Germinal center (tissue), 1 donor: ENCODE measurements around the gene FHAD1.

Experiments used
- DNase-seq: peaks from one replicate; pipeline ENCODE4 v3.0.0; 2012; ENCODE audit warnings: mixed read lengths, low spot score

The FHAD1 gene

GRCh38 chr1:15218287-15219279 lies 28.4 kb upstream of the FHAD1 start:
- DNase-seq: no peak

- DNase-seq: no peak
Measured at GRCh38 chr1:15219280-15220023, 27.6 kb upstream of the FHAD1 start.

- no peak for DNase-seq
Measured at GRCh38 chr1:15220024-15220392, 27.0 kb upstream of the FHAD1 start.

GRCh38 chr1:15220825-15221431 lies 26.1 kb upstream of the FHAD1 start:
- DNase-seq: no peak

- no peak for DNase-seq
Measured at GRCh38 chr1:15222653-15223303, 24.2 kb upstream of the FHAD1 start.

- no peak for DNase-seq
Measured at GRCh38 chr1:15224259-15224869, 22.7 kb upstream of the FHAD1 start.

GRCh38 chr1:15224974-15225373 lies 22.0 kb upstream of the FHAD1 start:
- no peak for DNase-seq

GRCh38 chr1:15225461-15225860 lies 21.6 kb upstream of the FHAD1 start:
- DNase-seq: no peak

GRCh38 chr1:15226388-15227255 lies 20.4 kb upstream of the FHAD1 start:
- DNase-seq: no peak

- no peak for DNase-seq
Measured at GRCh38 chr1:15229707-15230131, 17.3 kb upstream of the FHAD1 start.

- DNase-seq: no peak
Measured at GRCh38 chr1:15231714-15232201, 15.3 kb upstream of the FHAD1 start.

GRCh38 chr1:15233689-15234088 lies 13.3 kb upstream of the FHAD1 start:
- DNase-seq: no peak

- no peak for DNase-seq
Measured at GRCh38 chr1:15236321-15236721, 10.7 kb upstream of the FHAD1 start.

- no peak for DNase-seq
Measured at GRCh38 chr1:15236746-15237145, 10.3 kb upstream of the FHAD1 start.

GRCh38 chr1:15238789-15239188 lies 8.2 kb upstream of the FHAD1 start:
- no peak for DNase-seq

GRCh38 chr1:15242766-15243165 lies 4.3 kb upstream of the FHAD1 start:
- no peak for DNase-seq

GRCh38 chr1:15243275-15244043 lies 3.6 kb upstream of the FHAD1 start:
- DNase-seq: no peak

- DNase-seq: no peak
Measured at GRCh38 chr1:15244813-15245212, 2.2 kb upstream of the FHAD1 start.

GRCh38 chr1:15245593-15246360 lies 1.2 kb upstream of the FHAD1 start:
- no peak for DNase-seq
